H54 (cell line): Measurements from ENCODE around the gene MEIS2.
"Not testable (repeated sequence)": the region's sequence is repeated elsewhere in the genome, so short reads cannot be mapped to it uniquely, and the experiment has no call there.

ENCODE experiments used
- DNase-seq: peaks from one replicate; pipeline ENCODE4 v3.0.0; 2011; ENCODE audit warnings: low spot score, mixed read lengths; ENCODE audit not compliant: insufficient read length
- FAIRE-seq: peaks from 3 replicates; lab custom pipeline; 2011; peaks lifted over from hg19 to GRCh38; lab: Jason Lieb, UNC
- POLR2A ChIP-seq: IDR thresholded peaks from 2 replicates; pipeline ENCODE4 v1.6.1; 2011; ENCODE audit warnings: low read depth, mild to moderate bottlenecking, low read length

Gene MEIS2

DNA sequence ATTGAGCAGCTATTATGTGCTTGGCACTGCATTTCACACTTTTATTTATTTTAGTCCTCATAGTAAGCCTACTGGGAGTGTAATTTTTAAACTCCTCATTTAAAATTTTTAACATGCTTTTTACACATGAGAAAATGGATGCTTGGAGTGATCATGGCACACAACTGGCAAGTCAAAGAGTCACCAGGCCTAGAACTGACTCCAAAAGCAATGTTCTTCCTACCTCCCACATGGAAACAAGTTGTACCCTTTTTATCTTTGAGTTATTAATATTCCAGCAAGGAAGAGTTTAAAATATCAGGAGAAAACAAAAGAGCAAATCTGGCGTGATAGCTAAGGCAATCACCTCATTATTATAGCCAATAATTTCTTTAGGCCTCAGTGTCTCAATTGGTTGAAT, 100.6 kb downstream of the MEIS2 start:
- FAIRE-seq (no peak), DNase-seq (no peak)
- TF ChIP-seq POLR2A = no peak

GRCh38 chr15:36996538-36997181, 103.7 kb downstream of the MEIS2 start:
- TF ChIP-seq POLR2A = no peak
- FAIRE-seq = no peak
- DNase-seq = no peak

DNA sequence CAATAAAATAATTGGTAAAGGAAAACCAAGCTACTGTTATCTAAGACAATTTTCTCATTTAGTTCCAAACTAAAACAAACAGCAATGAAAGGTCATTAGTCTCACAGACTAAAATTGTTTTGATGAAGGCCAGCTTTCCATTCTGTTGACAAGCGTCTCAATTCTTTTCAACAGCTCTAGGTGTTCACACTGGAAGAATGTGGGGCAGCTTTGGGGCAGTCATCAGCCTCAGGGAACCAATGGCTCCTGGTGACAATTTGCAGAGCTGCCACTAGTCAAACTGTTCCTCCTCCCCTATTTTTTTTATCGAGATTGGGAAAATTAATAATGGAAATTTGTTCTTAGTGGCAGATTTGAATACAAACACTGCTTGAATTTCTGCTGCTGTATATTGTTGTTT, 104.2 kb downstream of the MEIS2 start:
- FAIRE-seq (no peak), DNase-seq (no peak)
- no peak for TF ChIP-seq POLR2A

DNA sequence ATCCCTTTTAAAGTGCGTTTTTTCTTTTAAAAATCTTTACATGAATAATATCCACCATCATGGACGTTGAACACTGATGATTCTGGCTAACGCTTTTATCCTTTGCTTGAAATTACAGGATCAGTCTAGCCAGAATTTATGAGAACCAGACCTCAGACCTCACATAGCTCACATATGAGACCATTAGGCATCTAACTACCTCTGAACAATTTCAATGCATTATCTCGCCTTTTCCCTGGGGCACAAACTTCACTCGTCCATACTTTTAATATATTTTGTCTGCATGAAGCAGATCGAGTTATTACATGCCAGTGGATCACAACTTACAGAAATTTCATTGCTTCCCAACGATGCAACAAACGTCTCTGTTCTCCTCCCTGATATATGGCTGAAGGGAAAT, 105.6 kb downstream of the MEIS2 start:
- no peak for TF ChIP-seq POLR2A
- DNase-seq (no peak), FAIRE-seq (no peak)

- no peak for FAIRE-seq
- no peak for DNase-seq
- no peak for TF ChIP-seq POLR2A
Measured at GRCh38 chr15:36992454-36992853, 107.9 kb downstream of the MEIS2 start.

- peak; percentile 15 for FAIRE-seq
- no peak for TF ChIP-seq POLR2A
- no peak for DNase-seq
Measured at GRCh38 chr15:36988947-36989346, 111.4 kb downstream of the MEIS2 start.

DNA sequence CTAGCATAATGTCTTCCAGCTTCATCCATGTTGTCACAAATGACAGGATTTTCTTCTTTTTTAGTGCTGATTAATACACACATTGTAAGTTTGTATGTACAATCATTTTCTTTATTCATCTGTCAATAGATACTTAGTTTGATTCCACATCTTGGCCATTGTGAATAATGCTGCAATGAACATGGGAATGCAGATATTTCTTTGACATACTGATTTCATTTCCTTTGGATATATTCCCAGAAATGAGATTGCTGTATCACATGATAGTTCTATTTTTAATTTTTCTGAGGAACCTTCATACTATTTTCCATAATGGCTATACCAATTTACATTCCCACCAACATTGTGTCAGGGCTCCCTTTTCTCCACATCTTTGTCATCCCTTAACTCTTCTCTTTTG, 117.9 kb downstream of the MEIS2 start:
- FAIRE-seq (peak; percentile 23), DNase-seq (no peak)
- no peak for TF ChIP-seq POLR2A

DNA sequence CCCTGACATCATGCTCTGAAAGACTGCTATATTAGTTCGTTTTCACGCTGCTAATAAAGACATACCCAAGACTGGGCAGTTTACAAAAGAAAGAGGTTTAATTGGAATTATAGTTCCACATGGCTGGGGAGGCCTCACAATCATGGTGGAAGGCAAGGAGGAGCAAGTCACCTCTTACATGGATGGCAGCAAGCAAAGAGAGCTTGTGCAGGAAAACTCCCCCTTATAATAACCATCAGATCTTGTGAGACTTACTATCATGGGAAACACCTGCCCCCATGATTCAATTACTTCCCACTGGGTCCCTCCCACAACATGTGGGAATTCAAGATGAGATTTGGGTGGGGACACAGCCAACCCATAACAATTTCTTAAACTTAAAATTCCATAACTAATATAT, 120.1 kb downstream of the MEIS2 start:
- not testable (repeated sequence) for FAIRE-seq, DNase-seq

GRCh38 chr15:36978625-36979024, 121.7 kb downstream of the MEIS2 start:
- no peak for TF ChIP-seq POLR2A
- no peak for FAIRE-seq

GRCh38 chr15:36978126-36978525, 122.2 kb downstream of the MEIS2 start:
- peak; percentile 66 for FAIRE-seq
- DNase-seq = no peak
- no peak for TF ChIP-seq POLR2A

More at GRCh38 chr15:36978625-36979024, 121.7 kb downstream of the MEIS2 start:
- DNase-seq = no peak

DNA sequence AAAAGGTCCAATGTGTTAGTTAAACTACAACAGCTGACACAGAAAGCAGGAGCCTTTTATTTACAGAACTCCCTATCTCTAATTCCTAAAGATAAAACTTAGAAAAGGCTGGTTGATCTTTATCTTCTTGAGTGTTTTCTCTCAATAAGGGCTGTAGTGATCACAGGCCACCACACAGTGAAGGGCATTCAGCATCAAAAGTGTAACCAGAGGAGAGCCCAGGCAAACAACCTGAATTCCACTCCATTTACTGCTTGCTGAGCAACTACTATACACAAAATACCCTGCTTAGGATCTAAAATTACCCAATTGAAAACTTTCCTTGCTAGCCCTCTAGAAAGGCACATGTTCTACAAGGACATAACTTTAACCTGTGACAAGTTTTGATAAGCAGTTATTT, 122.7 kb downstream of the MEIS2 start:
- FAIRE-seq = peak; percentile 50
- DNase-seq = no peak
- no peak for TF ChIP-seq POLR2A

DNA sequence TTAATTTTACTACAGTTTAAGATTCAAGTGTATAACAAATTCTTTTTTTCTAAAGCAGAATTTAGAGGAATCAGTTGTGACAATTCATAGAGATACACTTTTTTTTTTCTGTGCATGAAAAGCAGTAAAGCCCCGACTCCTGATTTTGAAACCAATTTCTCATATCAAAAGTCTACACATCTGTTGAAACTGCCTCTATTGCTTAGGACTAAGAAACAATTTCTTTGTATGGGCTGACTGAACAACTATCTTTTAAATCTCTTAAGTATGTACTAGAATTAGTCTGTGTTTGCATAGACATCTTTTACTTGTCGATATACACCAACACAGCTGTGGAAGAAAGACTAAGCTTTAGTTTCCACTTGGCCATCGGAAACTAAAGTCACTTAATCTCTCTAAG, 127.6 kb downstream of the MEIS2 start:
- no peak for TF ChIP-seq POLR2A
- FAIRE-seq = peak; percentile 6
- no peak for DNase-seq

- no peak for DNase-seq
- no peak for FAIRE-seq
- TF ChIP-seq POLR2A = no peak
Measured at GRCh38 chr15:36970522-36970921, 129.8 kb downstream of the MEIS2 start.

GRCh38 chr15:36967929-36968328, 132.4 kb downstream of the MEIS2 start:
- FAIRE-seq (peak; percentile 15), DNase-seq (no peak)
- TF ChIP-seq POLR2A = no peak

DNA sequence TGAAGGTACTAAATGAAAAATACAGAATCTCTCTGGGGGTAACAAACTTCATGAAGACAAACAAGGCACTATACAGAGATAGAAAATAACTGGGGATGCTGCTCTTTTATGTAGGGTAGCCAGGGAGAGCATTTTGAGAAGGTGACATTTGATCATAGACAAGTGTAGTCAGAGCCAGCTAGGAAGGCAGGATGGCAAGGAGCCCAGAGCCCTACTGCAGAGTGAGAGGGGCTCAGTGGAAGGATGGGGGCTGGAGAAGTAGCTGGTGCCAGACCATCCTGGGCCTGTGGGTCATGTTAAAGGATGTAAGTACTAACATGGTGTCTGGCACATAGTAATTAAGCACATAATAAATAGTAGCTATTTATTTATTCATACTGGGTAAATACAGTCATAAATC, 133.6 kb downstream of the MEIS2 start:
- no peak for TF ChIP-seq POLR2A
- no peak for FAIRE-seq
- DNase-seq = no peak
